NCI-H1417 treated with DMSO at 0.1 percent for 48 hours (cell line): ENCODE results near the gene ACP3.

Experiments used
- DNase-seq: peaks from one replicate; lab custom pipeline; 2025; lab: John Stamatoyannopoulos, UW

Gene ACP3

GRCh38 chr3:132315851-132316250 lies 1.4 kb upstream of the ACP3 start:
- DNase-seq = no peak

DNA sequence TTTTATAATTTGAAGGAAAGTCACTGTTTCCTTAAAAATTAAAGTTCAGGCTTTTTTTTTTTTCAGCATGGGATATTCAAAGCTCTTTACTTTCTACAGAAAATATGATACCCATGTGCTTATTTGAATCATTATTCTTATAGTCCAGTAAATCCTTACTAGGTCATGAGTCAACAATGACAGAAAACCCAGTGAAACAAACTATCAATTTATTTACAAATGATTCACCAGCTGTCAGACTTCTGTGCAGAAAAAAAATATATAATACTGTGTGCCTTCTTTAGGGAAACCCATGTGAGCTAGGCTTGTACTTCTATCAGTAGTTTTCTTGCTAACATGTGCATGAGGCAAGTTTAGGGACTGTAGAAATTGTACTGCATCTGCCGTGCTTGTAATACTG lies 1.2 kb downstream of the ACP3 start:
- DNase-seq = no peak

DNA sequence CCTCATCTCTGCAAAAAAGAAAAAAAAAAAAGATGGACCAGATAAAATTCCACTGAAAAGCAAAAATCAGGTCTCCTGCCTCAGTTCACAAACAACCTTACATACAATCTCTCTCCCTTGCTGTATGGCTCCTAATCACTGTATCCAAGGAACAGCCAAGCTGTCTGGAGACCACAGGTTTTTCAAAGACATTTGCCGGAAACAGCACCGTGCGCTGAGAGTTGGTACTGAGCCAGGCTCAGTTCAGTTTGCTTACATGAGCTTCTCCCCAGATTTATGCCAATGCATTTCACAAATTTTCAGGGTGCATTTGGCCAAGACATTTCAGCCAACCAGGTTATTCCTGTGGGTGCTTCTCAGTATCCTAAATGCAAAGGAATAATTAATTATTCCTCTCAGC lies 4.1 kb downstream of the ACP3 start:
- no peak for DNase-seq

DNA sequence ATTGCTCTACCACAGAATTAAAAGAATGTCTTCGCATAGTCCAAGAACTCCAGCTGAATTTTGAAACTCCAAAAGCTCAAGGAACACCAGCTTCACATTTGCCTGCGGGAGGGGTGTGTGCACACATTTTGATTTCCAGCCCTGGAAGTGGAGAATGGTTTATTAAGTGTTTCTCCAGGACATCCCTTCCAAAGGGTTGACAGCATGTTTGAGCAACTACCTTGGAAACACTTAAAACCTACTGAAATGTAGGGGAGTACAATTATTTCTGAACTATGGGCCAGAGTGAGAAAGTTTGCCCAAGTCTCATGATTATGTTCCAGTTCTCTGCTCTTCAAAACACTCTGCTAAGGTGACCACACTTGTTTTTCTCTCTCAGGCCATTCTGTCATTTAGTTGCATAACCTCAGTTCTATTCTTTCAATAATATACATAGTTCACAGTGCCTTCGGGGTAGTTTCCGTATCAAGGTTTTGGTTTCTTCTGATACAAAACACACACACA lies 7.9 kb downstream of the ACP3 start:
- DNase-seq = no peak

DNA sequence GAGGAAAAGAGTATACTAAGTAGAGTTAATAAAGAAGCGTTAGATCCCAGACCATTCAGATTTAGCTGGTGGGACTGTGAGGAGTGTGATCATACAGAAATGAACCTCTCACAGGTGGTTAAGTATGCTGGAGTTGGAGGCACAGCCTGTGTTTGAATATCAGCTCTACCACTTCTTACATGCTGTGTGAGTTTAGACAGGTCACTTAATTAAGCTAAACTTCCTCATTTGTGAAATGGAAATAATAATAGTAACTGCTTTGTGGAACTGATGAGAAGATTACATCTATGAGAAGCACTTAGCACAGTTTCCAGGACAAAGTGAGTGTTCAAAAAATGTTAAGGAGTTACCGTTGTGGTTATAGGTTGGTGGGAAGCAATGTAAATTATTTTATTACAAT lies 8.4 kb downstream of the ACP3 start:
- no peak for DNase-seq

- DNase-seq = peak; percentile 3
These were observed 9.0 kb downstream of the ACP3 start for GRCh38 chr3:132326251-132326650.

- DNase-seq = no peak
These were observed 14.9 kb downstream of the ACP3 start for GRCh38 chr3:132332082-132332481.

GRCh38 chr3:132332508-132332907 lies 15.3 kb downstream of the ACP3 start:
- DNase-seq = no peak

- no peak for DNase-seq
These were observed 24.5 kb downstream of the ACP3 start for GRCh38 chr3:132341746-132342145.

DNA sequence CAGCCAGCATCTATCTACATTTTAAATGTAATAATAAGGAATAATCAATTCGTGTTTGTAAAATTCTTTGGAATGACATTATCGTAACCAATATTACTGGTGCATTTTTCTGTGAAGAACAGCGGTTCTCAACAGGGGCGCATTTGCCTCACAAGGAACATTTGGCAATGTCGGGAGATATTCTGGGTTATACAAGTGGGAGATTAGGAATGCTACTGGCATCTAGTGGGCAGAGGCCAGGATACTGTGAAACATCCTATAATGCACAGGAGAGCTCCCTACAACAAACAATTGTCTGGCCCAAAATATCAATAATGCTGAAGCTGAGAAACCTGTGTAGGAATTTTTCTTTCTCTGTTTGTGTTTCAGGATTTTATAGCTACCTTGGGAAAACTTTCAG lies 25.0 kb downstream of the ACP3 start:
- DNase-seq = no peak

GRCh38 chr3:132342610-132343009 lies 25.4 kb downstream of the ACP3 start:
- DNase-seq = no peak

GRCh38 chr3:132343018-132343612 lies 25.9 kb downstream of the ACP3 start:
- no peak for DNase-seq

DNA sequence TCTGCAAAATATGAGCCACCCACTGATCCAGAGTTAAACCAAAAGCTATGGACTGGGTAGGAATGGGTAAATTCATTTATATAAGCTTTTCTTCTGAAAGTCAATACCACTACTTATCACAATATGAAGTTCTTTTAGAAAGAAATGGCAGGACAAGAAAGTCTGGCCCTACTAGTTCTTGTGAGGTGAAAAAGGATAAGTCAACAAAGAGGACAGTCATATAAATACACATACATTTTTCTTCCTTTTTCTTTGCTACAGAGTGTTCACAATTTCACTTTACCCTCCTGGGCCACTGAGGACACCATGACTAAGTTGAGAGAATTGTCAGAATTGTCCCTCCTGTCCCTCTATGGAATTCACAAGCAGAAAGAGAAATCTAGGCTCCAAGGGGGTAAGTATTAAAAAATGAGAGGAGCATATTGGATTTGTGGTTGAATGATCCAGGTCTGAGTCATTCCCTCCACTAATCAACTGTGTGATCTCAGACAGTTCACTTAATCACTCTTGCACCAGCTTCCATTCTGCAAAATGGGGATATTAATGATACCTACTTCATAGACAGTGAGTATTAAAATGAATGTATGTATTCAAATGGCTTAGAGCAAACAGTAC lies 27.6 kb downstream of the ACP3 start:
- DNase-seq = no peak

- DNase-seq = no peak
These were observed 29.9 kb downstream of the ACP3 start for GRCh38 chr3:132346841-132347736.

DNA sequence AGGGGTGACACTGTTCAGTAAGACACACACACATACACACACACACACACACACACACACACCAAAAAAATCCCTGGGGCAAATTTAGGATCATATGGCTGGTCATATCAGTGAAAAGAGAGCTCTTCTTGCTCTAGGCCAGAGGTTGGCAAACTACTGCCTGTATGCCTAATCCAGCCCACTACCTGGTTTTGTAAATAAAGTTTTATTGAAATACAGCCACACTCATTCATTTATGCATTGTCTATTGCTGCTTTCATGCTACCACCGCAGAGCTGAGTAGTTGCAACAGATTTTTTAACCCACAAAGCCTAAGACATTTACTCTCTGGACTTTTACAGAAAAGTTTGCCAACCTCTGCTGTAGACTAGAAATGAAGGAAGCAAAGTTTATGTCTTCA lies 30.6 kb downstream of the ACP3 start:
- no peak for DNase-seq

DNA sequence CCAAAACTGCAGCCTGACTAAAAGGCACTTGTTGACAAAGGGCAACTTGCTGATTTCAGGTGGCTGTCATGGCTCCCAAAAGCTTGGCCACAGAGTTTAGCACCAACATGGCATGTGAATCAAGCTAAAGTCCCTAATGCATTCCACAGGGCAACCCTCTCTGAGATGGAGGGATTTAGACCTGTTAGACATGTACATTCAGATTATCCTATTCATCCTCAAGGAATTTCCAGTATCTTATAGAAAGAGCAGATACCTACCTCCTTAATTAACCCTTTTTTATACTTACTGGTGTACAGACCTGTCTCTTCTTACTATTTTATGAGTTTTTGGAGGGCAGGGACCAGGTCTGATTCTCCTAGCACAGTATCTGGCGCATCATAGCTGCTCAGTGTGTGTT lies 31.3 kb downstream of the ACP3 start:
- no peak for DNase-seq

GRCh38 chr3:132350814-132351213 lies 33.6 kb downstream of the ACP3 start:
- no peak for DNase-seq

- no peak for DNase-seq
These were observed 34.1 kb downstream of the ACP3 start for GRCh38 chr3:132351222-132351806.

- DNase-seq = peak; percentile 36
These were observed 35.4 kb downstream of the ACP3 start for GRCh38 chr3:132352556-132353143.

DNA sequence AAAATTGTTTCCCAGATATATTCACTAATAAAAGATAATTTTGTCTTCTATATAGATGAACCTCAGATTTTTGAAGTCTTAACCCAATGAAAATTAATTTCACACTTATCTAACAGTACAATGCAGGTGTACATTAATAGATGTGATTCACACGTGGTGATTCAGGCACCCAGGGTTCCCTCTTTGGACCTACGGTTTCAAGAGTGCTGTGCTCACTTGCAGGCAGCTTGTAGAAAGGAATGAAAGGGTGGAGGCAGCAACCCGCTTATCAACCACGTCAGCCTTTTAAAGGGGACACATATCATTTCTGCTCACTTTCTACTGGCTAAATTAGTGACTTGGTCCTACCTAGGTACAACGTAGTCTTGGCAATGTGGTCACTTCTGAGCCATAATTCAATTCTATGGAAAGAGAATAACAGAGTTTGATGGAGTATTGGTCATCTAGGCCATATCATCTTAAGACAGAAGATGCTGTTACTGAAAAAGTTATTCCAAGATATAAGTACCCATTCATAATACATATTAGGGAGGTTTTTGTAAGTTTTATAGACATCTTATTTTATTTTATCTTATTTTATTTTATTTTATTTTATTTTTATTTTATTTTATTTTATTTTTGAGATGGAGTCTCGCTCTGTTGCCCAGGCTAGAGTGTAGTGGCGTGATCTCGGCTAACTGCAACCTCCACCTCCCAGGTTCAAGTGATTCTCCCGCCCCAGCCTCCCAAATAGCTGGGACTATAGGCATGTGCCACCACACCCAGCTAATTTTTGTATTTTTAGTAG lies 37.9 kb downstream of the ACP3 start:
- no peak for DNase-seq

DNA sequence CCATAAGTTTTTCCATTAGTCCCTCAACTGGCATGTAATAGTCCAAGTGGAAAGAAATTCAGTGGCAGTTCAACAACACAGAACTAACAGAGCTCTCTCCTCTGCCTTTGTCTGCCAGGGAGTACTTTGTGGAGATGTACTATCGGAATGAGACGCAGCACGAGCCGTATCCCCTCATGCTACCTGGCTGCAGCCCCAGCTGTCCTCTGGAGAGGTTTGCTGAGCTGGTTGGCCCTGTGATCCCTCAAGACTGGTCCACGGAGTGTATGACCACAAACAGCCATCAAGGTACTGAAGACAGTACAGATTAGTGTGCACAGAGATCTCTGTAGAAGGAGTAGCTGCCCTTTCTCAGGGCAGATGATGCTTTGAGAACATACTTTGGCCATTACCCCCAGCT lies 39.4 kb downstream of the ACP3 start:
- no peak for DNase-seq
